ENCODE measurements around the gene MAPK4.

Gene MAPK4

GRCh38 chr18:50717563-50717962, 157.7 kb downstream of the MAPK4 start:
- no peak for DNase-seq

DNA sequence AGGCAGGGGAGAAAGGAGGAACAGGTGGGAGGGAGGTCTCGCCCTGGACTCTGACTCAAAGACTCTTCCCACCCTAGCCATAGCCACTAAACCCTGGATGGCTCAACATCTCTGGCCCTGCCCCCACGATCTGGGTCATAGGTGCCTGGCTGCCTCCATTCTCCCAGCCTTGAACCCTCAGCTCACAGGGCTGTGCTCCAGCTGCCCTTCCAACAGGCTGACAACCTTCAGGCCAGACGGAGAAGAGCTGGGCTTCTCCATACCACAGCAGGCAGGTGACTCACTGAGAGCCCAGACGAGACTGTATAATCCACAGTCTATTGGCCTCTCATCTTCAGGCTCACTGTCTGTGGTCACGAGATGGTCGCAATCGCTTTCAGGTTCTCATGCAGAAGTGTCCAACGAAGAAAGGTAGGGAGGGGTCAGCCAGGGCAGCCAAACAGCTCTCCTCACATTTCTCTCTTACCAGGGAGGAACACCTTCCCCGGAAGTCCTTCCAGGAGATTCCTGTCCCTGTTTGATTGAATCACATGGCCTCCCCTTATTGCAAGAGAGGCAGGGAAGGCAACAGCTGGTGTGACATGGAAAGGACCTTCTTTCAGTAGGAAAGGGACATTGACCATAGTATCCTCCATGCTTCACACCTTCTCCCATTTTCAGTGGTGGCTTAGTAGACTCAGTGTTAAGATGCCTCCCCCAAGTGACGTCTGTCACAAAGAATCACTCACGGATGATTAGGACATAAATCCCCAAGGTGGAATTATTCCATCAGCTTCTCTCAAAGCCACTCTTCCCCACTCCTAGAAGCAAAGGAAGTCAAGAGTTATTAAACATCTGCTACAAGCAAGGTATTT, 159.8 kb downstream of the MAPK4 start:
- DNase-seq: no peak

GRCh38 chr18:50720325-50720674, 160.4 kb downstream of the MAPK4 start:
- DNase-seq: no peak

DNA sequence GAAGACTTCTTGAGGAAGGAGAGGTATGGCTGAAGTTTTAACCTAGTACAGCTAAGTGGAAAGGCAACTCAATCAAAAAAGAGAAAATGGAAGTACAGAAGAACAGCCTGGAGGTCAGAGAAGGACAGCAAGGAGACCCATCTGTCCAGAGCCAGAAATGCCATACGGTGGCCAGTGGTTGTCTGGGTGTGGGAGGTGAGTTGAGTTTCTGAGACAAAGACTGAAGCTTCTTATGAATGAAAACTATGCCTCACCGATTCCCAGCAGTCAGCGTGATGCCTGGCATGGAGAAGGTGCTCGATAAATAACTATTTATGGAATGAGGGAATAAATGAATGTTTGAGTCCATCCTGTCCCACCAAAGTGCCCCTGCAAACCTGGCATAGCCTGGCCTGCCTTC, 161.1 kb downstream of the MAPK4 start:
- peak in 17 of 58 donors; percentile 2 to 66 (median 24) for DNase-seq

DNA sequence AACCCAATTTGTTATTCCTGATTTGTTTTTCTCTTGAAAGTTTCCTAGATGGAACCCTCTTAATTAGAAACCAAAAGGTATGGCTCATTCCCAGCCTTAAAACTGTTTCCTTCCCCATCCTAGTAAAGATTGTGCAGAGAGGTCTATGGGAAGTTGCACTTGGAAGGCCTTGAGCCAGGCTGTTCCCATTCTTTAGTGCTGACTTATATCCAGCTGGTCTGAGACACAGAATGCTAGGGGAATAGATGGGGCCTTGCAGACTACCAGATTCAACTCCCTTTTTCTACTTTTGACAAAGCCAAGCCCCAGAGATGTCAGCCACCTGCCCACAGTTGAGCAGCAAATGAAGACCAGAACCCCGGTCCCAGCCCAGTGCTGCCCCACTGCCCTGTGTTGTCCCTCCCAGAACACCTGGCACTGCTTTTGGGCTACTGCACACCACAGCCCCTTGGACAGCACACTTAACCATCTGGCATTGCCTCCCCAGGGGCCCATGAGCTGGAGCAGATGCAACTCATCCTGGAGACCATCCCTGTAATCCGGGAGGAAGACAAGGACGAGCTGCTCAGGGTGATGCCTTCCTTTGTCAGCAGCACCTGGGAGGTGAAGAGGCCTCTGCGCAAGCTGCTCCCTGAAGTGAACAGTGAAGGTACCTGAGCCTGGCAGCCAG, 161.7 kb downstream of the MAPK4 start:
- DNase-seq: no peak

DNA sequence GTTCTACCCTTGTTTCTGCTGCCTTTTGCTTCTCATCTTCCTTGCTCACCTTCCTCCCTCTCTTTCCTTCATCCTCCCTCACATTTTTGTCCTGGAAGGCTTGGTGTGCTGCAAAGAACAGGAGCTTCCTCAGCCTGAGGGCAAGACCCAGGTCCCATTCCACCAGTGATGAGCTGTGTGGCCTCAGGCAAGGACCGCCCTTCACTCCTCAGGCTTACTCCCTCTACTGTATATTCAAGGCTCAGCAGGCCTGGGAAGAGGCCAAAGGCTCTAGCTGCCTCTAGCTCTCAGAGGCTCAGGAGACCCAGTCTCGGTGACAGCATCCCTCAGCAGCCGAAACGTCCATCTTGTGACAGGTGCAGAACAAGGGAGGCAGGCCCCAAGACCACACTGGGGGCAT, 162.4 kb downstream of the MAPK4 start:
- DNase-seq: no peak

GRCh38 chr18:50724751-50725151, 164.9 kb downstream of the MAPK4 start:
- DNase-seq: no peak

DNA sequence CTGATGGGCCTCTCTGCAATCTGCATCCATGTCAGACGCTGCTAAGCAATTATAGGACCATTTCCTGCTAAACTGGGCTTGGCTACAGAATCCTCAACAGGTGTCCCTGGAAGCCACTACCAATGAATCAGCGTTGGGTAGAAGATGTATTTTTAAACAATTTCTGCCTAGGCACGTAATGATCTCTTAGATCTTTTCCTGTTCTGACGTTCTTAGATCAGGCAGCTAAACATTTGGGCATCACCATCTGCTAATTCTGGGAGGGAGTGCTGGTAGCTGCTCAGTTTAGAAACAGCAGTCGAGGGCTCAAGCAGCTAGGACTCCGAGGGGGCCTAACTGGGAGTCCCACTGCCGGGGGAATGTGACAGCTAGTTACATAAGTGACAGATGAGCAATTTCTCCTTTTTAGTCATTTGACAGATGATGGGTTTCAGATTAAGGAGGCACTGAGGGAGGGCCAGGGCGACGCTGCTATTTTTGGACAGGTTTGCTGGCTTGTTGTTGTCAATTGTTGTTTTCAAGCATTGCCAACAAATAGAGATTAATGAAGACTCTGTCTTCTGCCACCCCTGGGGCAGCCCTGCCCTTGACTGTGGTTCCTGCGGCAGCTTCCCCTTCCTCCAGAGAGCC, 167.2 kb downstream of the MAPK4 start:
- DNase-seq: peak in 35 of 58 donors; percentile 3 to 81 (median 46)

GRCh38 chr18:50727721-50728471, 168.0 kb downstream of the MAPK4 start:
- peak in 8 of 58 donors; percentile 6 to 43 (median 13) for DNase-seq

DNA sequence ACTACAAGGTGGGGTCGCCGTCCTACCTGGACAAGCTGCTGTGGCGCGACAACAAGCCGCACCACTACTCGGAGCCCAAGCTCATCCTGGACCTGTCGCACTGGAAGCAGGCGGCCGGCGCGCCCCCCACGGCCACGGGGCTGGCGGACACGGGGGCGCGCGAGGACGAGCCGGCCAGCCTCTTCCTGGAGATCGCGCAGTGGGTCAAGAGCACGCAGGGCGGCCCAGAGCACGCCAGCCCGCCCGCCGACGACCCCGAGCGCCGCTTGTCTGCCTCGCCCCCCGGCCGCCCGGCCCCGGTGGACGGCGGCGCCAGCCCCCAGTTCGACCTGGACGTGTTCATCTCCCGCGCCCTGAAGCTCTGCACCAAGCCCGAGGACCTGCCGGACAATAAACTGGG, 169.5 kb downstream of the MAPK4 start:
- no peak for DNase-seq

GRCh38 chr18:50729986-50730385, 170.1 kb downstream of the MAPK4 start:
- DNase-seq: no peak

DNA sequence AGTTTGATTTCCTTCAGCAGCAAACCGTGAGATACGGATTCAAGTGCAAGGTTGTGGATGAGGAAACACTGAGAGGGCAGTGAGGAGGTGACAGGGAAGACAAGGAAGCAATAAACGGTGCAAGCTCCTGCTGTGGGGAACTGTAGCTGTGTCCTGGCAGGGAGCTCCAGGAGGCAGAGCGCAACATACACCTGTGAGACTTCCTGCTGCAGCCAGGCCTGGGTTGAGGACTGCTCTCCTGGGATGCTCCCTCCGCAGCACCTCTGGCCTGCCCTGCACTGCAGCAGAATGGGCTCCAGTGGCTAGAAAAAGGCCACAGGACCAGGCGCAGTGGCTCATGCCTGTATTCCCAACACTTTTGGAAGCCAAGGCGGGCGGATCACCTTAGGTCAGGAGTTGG, 174.5 kb downstream of the MAPK4 start:
- DNase-seq: no peak

DNA sequence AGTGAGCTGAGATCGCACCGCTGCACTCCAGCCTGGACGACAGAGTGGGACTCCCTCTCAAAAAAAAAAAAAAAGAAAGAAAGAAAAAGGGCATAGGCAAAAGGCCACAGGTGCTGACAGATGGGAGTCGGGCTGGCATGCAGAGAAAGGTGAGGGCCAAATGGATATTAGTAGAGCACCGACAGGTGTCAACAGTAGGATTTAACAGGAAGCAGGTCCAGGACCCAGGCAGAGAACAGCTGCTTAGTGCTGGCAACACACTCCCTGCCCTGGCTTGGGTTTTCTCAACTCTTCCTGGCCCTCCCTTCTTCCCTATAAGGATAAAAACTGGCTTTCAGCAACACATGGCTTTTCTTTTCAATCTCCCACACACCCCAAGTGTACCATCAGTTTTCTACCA, 175.0 kb downstream of the MAPK4 start:
- no peak for DNase-seq

DNA sequence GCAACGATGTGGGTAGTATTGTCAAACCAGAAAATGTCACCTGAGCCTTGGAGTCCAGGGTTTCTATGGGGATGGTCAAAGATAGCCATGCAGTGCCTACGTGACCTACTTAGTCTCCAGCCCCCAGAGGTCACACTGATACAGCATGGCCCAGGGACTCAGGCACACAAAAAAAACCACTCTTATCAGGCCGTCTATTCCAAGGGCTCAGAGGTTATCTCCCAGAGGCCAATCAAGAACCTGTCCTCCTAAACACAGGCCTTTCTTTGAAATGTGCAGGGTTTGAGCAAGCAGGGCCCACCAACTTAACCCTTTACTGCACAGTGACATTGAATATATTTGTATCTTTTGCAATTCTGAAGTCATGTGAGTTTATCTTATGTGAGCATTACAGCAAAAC, 177.2 kb downstream of the MAPK4 start:
- DNase-seq: no peak

DNA sequence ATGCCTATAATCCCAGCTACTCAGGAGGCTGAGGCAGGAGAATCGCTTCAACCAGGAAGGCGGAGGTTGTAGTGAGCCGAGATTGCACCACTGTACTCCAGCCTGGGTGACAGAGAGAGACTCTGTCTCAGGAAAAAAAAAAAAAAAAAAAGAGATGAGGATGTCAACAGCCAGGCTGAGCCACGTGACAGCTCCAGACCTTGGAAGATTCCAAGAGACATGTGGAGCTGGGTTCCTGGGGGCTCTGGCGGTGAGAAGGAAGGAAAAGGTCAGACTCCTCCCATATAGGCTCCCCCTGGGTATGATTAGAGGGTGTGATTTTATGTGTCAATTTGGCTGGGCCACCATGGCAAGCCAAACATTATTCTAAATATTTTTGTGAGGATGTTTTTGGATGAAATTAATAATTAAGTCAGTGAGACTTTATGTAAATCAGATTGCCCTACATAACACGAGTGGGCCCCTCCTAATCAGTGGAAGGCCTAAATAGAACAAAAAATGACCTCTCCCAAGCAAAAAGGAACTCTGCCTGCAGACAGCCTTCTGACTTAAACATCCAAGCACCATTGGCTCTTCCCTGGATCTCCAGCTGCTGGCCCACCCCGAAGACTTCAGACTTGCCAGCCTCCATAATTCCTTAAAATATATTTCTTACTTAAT, 178.3 kb downstream of the MAPK4 start:
- DNase-seq: no peak

GRCh38 chr18:50742952-50743351, 183.1 kb downstream of the MAPK4 start:
- no peak for DNase-seq

- DNase-seq: no peak
Observed at GRCh38 chr18:50744253-50744652, 184.4 kb downstream of the MAPK4 start.

- no peak for DNase-seq
Observed at GRCh38 chr18:50745945-50746344, 186.1 kb downstream of the MAPK4 start.

- no peak for DNase-seq
Observed at GRCh38 chr18:50747849-50748242, 188.0 kb downstream of the MAPK4 start.

- no peak for DNase-seq
Observed at GRCh38 chr18:50748243-50749229, 188.6 kb downstream of the MAPK4 start.
